NB4 (cell line): Measurements from ENCODE around the gene DPP10.

ENCODE experiments used
- POLR2A ChIP-seq: IDR thresholded peaks from 2 replicates; pipeline ENCODE4 v1.6.1; 2011; ENCODE audit warnings: mild to moderate bottlenecking; ENCODE audit not compliant: insufficient read length; ENCODE audit errors: extremely low read depth
- TF ChIP-seq, protein P1 (sequence below): IDR thresholded peaks from one replicate; pipeline ENCODE4 v1.5.1; 2012; ENCODE audit warnings: low read depth, low read length

DNA sequence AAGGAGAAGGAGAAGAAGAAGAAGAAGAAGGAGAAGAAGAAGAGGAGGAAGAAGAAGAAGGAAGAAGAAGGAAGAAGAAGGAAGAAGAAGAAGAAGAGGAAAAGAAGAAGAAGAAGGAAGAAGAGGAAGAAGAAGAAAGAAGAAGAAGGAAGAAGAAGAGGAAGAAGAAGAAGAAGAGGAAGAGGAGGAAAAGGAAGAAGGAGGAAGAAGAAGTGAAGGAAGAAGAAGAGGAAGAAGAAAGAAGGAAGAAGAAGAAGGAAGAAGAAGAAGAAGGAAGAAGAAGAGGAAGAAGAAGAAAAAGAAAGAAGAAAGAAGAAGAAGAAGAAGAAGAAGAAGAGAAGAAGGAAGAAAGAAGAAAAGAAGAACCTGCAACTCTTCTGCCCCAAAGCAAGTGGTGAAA lies 942.0 kb downstream of the DPP10 start:
- TF ChIP-seq, protein P1, sequence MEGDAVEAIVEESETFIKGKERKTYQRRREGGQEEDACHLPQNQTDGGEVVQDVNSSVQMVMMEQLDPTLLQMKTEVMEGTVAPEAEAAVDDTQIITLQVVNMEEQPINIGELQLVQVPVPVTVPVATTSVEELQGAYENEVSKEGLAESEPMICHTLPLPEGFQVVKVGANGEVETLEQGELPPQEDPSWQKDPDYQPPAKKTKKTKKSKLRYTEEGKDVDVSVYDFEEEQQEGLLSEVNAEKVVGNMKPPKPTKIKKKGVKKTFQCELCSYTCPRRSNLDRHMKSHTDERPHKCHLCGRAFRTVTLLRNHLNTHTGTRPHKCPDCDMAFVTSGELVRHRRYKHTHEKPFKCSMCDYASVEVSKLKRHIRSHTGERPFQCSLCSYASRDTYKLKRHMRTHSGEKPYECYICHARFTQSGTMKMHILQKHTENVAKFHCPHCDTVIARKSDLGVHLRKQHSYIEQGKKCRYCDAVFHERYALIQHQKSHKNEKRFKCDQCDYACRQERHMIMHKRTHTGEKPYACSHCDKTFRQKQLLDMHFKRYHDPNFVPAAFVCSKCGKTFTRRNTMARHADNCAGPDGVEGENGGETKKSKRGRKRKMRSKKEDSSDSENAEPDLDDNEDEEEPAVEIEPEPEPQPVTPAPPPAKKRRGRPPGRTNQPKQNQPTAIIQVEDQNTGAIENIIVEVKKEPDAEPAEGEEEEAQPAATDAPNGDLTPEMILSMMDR: no peak
- TF ChIP-seq POLR2A: no peak
